Lung (tissue), 12 donors: ENCODE results near the gene LZTR1. TPM values are rescaled to one million over a fixed set of nuclear protein-coding genes. Genes with fewer than 3 reads are reported as not detected.

Experiments
- ATAC-seq: fragments of 200-7000 bp; cut with Tn5 transposase; one replicate; pipeline ENCODE4 v1.9.1; 2020; ENCODE audit warnings: moderate number of reproducible peaks; ENCODE audit not compliant: insufficient read depth, low FRiP score
- DNase-seq, 3 donors: peaks; one replicate each; pipeline ENCODE4 v3.0.0-alpha.2; 2013 to 2017
- H3K27ac ChIP-seq, 2 donors: one replicate each; pipeline ENCODE4 v1.5.1; 2013; ENCODE audit warnings: mild to moderate bottlenecking in 2 of 2, moderate library complexity in 2 of 2, control low read depth in 1 of 2, inconsistent platforms in 1 of 2, low read depth in 1 of 2, low read length in 1 of 2
- H3K27me3 ChIP-seq, 3 donors: one replicate each; pipeline ENCODE4 v1.5.1; 2013; ENCODE audit warnings: low read length in 2 of 3; ENCODE audit not compliant: control insufficient read depth in 3 of 3, insufficient read depth in 3 of 3
- H3K36me3 ChIP-seq, 4 donors: one replicate each; pipeline ENCODE4 v1.5.1; 2013; ENCODE audit warnings: low read length in 4 of 4, mild to moderate bottlenecking in 1 of 4, moderate library complexity in 1 of 4; ENCODE audit not compliant: control insufficient read depth in 4 of 4, insufficient read depth in 4 of 4
- H3K4me1 ChIP-seq, 5 donors: one replicate each; pipeline ENCODE4 v1.5.1; 2013; ENCODE audit warnings: low read length in 5 of 5, mild to moderate bottlenecking in 2 of 5, moderate library complexity in 1 of 5; ENCODE audit not compliant: control insufficient read depth in 5 of 5, insufficient read depth in 5 of 5
- H3K4me3 ChIP-seq: one replicate; pipeline ENCODE4 v1.5.1; 2013; ENCODE audit warnings: mild to moderate bottlenecking, control low read depth, moderate library complexity
- H3K9ac ChIP-seq, 2 donors: one replicate each; pipeline ENCODE4 v1.5.1; 2013; ENCODE audit warnings: low read length in 2 of 2, control low read depth in 1 of 2; ENCODE audit not compliant: insufficient read depth in 1 of 2
- H3K9me3 ChIP-seq, 4 donors: one replicate each; pipeline ENCODE4 v1.5.1; 2013; ENCODE audit warnings: low read length in 3 of 4, mild to moderate bottlenecking in 1 of 4, moderate library complexity in 1 of 4; ENCODE audit not compliant: control insufficient read depth in 4 of 4, insufficient read depth in 3 of 4
- WGBS, 2 donors: extraction: QIAGEN DNeasy Blood & Tissue Kit; methylation state at CpG; one replicate each; pipeline ENCODE4 v1.1.7; 2013; 5-methylcytosine and 5-hydroxymethylcytosine counted together
- polyA plus RNA-seq, 2 donors: library from polyadenylated mRNA; stranded (reverse); fragments of 200-250 nt; gene quantifications; one replicate each; pipeline ENCODE4 v1.2.1, GENCODE V29; 2013
- total RNA-seq, 2 donors: library from RNA; depleted of rRNA in 1 of 2; stranded (reverse); fragments of >200 nt in 1 of 2; gene quantifications; one replicate each; pipeline ENCODE4 v1.2.1, GENCODE V29; 2014 to 2021
- TF ChIP-seq, protein P1 (sequence below): IDR thresholded peaks from 2 replicates; pipeline ENCODE4 v1.5.1; 2012; ENCODE audit warnings: mild to moderate bottlenecking; ENCODE audit errors: control extremely low read depth, extremely low read depth
- donor health status: control.
- donor health status: control.
- donor health status: Bipolar disorder and iron deficiency.
- donor health status: healthy.
- donor health status: DM: yes; HTN: yes; CAD: no.

The LZTR1 gene
- total and polyA plus RNA-seq, 4 donors: 33.8 to 64.9 (median 44.9) TPM

DNA sequence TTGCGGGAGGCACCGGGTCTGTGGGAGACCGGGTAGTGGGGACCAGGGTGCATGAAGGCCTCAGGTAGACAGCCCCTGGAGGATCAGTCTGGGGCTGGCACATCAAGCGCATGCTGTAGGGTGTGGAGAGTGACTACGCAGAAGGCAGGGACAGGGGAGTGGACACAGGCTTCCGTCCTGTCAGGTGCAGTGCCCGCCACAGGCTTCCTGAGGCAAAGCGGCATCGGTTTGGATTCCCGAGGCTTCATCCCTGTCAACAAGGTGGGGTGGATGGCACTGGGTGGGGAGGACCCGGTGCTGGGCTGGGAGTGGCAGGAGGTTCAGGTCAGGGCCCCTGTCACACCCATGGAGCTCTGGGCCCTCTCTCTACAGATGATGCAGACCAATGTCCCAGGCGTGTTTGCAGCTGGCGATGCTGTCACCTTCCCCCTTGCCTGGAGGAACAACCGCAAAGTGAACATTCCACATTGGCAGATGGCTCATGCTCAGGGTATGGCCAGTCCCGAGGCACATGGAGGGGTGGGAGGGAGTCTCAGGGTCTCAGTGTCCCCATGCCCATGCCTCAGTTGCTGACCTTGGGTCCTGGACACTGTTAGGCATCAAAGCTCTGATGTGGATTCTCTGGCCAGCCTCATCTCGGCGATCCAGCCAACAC is 4.5 kb upstream of the LZTR1 start:
- peaks cover 0 to 3% (median 0%) of the 10 kb centered on the region in 4 donors for H3K9me3 ChIP-seq
- DNase-seq: no peak
- TF ChIP-seq, protein P1, sequence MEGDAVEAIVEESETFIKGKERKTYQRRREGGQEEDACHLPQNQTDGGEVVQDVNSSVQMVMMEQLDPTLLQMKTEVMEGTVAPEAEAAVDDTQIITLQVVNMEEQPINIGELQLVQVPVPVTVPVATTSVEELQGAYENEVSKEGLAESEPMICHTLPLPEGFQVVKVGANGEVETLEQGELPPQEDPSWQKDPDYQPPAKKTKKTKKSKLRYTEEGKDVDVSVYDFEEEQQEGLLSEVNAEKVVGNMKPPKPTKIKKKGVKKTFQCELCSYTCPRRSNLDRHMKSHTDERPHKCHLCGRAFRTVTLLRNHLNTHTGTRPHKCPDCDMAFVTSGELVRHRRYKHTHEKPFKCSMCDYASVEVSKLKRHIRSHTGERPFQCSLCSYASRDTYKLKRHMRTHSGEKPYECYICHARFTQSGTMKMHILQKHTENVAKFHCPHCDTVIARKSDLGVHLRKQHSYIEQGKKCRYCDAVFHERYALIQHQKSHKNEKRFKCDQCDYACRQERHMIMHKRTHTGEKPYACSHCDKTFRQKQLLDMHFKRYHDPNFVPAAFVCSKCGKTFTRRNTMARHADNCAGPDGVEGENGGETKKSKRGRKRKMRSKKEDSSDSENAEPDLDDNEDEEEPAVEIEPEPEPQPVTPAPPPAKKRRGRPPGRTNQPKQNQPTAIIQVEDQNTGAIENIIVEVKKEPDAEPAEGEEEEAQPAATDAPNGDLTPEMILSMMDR: no peak
- peaks cover 0 to 3% (median 0%) of the 10 kb centered on the region in 3 donors for H3K27me3 ChIP-seq
- 85 to 88% methylated on average over 17 of the region's 17 CpGs for WGBS, 2 donors
- no peak overlapping the region for H3K27ac ChIP-seq
- H3K4me3 ChIP-seq: no peak overlapping the region
- H3K9ac ChIP-seq: no peak overlapping the region
- H3K36me3 ChIP-seq: no peaks in the 10 kb centered on the region
- peaks cover 0 to 18% (median 6%) of the 10 kb centered on the region in 5 donors for H3K4me1 ChIP-seq
- ATAC-seq: no peak

DNA sequence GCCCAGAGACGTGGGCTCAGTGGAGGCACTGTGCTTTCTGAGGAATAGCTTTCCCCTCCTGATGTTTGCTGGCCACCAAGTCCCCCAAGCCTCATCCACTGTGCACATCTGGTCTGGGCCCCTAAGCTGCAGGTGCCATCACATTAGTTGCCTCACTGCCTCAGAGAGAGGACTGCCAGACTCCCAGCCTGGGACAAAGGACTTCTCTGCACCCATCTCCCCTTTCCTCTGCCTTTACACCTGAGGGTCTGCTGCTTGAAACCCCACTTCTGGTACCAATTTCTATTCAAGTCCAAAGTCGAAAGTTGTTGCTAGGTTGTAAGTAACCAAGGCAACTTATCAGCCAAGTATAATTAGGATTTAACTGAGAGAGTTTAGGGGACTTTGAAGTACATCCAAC is 3.7 kb upstream of the LZTR1 start:
- Histone ChIP-seq H3K36me3 (peaks cover 0 to under 1% (median 0%) of the 10 kb centered on the region in 4 donors), H3K4me3 (no peak overlapping the region), H3K27me3 (peaks cover 0 to 3% (median 0%) of the 10 kb centered on the region in 3 donors), H3K27ac (no peak overlapping the region), H3K9me3 (peaks cover 0 to 3% (median 0%) of the 10 kb centered on the region in 4 donors), H3K9ac (no peak overlapping the region), H3K4me1 (peaks cover 0 to 22% (median 10%) of the 10 kb centered on the region in 5 donors)
- 85 to 87% methylated on average over 2 of the region's 2 CpGs for WGBS, 2 donors
- TF ChIP-seq, protein P1: no peak
- no peak for ATAC-seq
- no peak for DNase-seq

DNA sequence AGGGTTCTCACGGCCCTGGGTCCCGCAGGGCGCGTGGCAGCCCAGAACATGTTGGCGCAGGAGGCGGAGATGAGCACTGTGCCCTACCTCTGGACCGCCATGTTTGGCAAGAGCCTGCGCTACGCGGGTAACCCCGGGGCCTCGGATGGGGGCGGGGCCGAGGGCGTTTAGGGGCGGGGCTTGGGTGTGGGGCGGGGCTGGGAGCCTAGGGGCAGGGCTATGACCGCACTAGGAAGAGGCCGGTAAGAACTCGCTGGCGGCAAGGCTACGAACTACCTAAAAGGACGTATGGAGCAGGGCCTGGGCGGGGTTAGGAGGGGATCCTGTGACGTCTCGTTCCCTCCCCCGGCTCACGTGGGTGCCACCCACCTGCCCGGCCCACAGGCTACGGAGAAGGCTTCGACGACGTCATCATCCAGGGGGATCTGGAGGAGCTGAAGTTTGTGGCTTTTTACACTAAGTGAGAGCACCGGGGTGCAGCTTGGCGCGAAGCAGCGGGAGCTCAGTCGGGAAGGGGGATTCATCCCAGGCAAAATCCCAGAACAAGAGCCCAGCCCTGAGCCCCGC is 2.8 kb upstream of the LZTR1 start:
- Histone ChIP-seq H3K4me1 (peaks cover 0 to 24% (median 10%) of the 10 kb centered on the region in 5 donors), H3K4me3 (no peak overlapping the region), H3K9me3 (peaks cover 0 to 3% (median 0%) of the 10 kb centered on the region in 4 donors), H3K27me3 (peaks cover 0 to 3% (median 0%) of the 10 kb centered on the region in 3 donors), H3K9ac (peak overlapping the region in 1 of 2 donors; percentile 46), H3K27ac (no peak overlapping the region), H3K36me3 (peaks cover 0 to 6% (median 0%) of the 10 kb centered on the region in 4 donors)
- WGBS, 2 donors: 15% methylated on average over 39 of the region's 39 CpGs
- TF ChIP-seq, protein P1: no peak
- ATAC-seq (peak; percentile 35), DNase-seq (peak; percentile 69 to 83 (median 79))
